Measurements from ENCODE around the gene MTERF2.

MTERF2 gene

GRCh38 chr12:106941481-106942156 is 45.3 kb downstream of the MTERF2 start:
- H3K27ac ChIP-seq (ENCODE audit: low read depth, low read length) = no peak overlapping the region
- no peaks in the 10 kb centered on the region for H3K9me3 ChIP-seq (ENCODE audit: control insufficient read depth in 5 of 5, low read length in 5 of 5)
- H3K36me3 ChIP-seq (ENCODE audit: control insufficient read depth in 5 of 5, insufficient read depth in 5 of 5, low read length in 5 of 5) = no peaks in the 10 kb centered on the region
- no peaks in the 10 kb centered on the region for H3K4me1 ChIP-seq (ENCODE audit: control insufficient read depth in 5 of 5, insufficient read depth in 5 of 5, low read length in 5 of 5)
- no peak overlapping the region for H3K9ac ChIP-seq (ENCODE audit: low read length in 5 of 5)
- no peaks in the 10 kb centered on the region for H3K27me3 ChIP-seq (ENCODE audit: control insufficient read depth in 5 of 5, insufficient read depth in 4 of 5, low read length in 5 of 5)
- H3K4me3 ChIP-seq (ENCODE audit: low read depth in 1 of 5, low read length in 5 of 5) = no peak overlapping the region

GRCh38 chr12:106934277-106934676 is 52.7 kb downstream of the MTERF2 start:
- H3K27me3 ChIP-seq (ENCODE audit: control insufficient read depth in 5 of 5, insufficient read depth in 4 of 5, low read length in 5 of 5) = no peaks in the 10 kb centered on the region
- no peaks in the 10 kb centered on the region for H3K4me1 ChIP-seq (ENCODE audit: control insufficient read depth in 5 of 5, insufficient read depth in 5 of 5, low read length in 5 of 5)
- no peak overlapping the region for H3K27ac ChIP-seq (ENCODE audit: low read depth, low read length)
- H3K9me3 ChIP-seq (ENCODE audit: control insufficient read depth in 5 of 5, low read length in 5 of 5) = peaks cover 0 to 4% (median 0%) of the 10 kb centered on the region in 5 donors
- no peak overlapping the region for H3K9ac ChIP-seq (ENCODE audit: low read length in 5 of 5)
- H3K4me3 ChIP-seq (ENCODE audit: low read depth in 1 of 5, low read length in 5 of 5) = no peak overlapping the region
- no peaks in the 10 kb centered on the region for H3K36me3 ChIP-seq (ENCODE audit: control insufficient read depth in 5 of 5, insufficient read depth in 5 of 5, low read length in 5 of 5)

Data from subcutaneous abdominal adipose tissue (tissue), 5 donors.